Endothelial cell (in vitro differentiated cells): Measurements from ENCODE around the gene PSTPIP2. TPM values are rescaled to one million over a fixed set of nuclear protein-coding genes. Genes with fewer than 3 reads are reported as not detected.

ENCODE experiments used
- DNase-seq: peaks from one replicate; pipeline ENCODE4 v3.0.0; 2021; ENCODE audit warnings: low spot score
- H3K27ac Mint-ChIP-seq: one replicate; pipeline ENCODE4 v1.8.0; 2021; ENCODE audit warnings: mixed read lengths, inconsistent platforms; ENCODE audit not compliant: unreplicated experiment
- H3K27me3 Mint-ChIP-seq: one replicate; pipeline ENCODE4 v1.8.0; 2021; ENCODE audit warnings: mild to moderate bottlenecking, moderate library complexity, mixed read lengths, inconsistent platforms; ENCODE audit not compliant: unreplicated experiment
- H3K36me3 Mint-ChIP-seq: one replicate; pipeline ENCODE4 v1.8.0; 2021; ENCODE audit warnings: mild to moderate bottlenecking, low read depth, mixed read lengths, inconsistent platforms; ENCODE audit not compliant: unreplicated experiment
- H3K4me1 Mint-ChIP-seq: one replicate; pipeline ENCODE4 v1.8.0; 2021; ENCODE audit warnings: mild to moderate bottlenecking, mixed read lengths, inconsistent platforms; ENCODE audit not compliant: unreplicated experiment
- H3K4me3 Mint-ChIP-seq: one replicate; pipeline ENCODE4 v1.8.0; 2021; ENCODE audit warnings: mild to moderate bottlenecking, mixed read lengths, inconsistent platforms; ENCODE audit not compliant: unreplicated experiment
- H3K9me3 Mint-ChIP-seq: one replicate; pipeline ENCODE4 v1.8.0; 2021; ENCODE audit warnings: mixed read lengths, inconsistent platforms; ENCODE audit not compliant: unreplicated experiment
- total RNA-seq: library from RNA; stranded (reverse); fragmentation: NEBNext Ultra II Directional; extraction: Animal tissue kit (Norgen Biotek cat#: 25700); gene quantifications from one replicate; pipeline ENCODE4 v1.2.1, GENCODE V29; 2021; ENCODE audit not compliant: unreplicated experiment
- TF ChIP-seq, protein P1 (sequence below): fragments of 200-600 bp; sonication (generic); IDR thresholded peaks from one replicate; pipeline ENCODE4 v1.5.0; 2021; ENCODE audit warnings: antibody characterized with exemption; ENCODE audit not compliant: unreplicated experiment

PSTPIP2 gene
- total RNA-seq, 1 donor from 2014 or later = 7.8 TPM

DNA sequence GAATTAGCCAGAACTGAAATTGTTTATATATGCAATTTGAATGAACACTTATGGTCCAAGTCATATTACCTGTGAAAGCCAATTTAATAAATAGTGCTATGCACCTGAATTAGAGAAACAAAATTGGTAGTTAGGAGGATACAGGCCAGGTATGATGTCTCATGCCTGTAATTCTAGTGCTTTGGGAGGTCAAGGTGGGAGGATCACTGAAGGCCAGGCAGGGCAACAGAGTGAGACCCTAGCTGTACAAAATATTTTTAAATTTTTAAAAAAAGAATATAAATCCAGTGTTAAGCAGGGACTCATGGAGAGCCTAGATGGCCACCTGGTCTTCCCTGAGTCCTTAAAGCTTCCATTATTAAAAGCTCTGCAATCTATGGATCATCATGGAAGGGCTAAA lies 7.3 kb upstream of the PSTPIP2 start:
- H3K4me3 Mint-ChIP-seq = no peak overlapping the region
- no peak overlapping the region for H3K27ac Mint-ChIP-seq
- DNase-seq = no peak
- H3K9me3 Mint-ChIP-seq = no peaks in the 10 kb centered on the region
- TF ChIP-seq, protein P1, sequence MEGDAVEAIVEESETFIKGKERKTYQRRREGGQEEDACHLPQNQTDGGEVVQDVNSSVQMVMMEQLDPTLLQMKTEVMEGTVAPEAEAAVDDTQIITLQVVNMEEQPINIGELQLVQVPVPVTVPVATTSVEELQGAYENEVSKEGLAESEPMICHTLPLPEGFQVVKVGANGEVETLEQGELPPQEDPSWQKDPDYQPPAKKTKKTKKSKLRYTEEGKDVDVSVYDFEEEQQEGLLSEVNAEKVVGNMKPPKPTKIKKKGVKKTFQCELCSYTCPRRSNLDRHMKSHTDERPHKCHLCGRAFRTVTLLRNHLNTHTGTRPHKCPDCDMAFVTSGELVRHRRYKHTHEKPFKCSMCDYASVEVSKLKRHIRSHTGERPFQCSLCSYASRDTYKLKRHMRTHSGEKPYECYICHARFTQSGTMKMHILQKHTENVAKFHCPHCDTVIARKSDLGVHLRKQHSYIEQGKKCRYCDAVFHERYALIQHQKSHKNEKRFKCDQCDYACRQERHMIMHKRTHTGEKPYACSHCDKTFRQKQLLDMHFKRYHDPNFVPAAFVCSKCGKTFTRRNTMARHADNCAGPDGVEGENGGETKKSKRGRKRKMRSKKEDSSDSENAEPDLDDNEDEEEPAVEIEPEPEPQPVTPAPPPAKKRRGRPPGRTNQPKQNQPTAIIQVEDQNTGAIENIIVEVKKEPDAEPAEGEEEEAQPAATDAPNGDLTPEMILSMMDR = no peak
- no peaks in the 10 kb centered on the region for H3K4me1 Mint-ChIP-seq
- peaks cover 22% of the 10 kb centered on the region for H3K36me3 Mint-ChIP-seq
- H3K27me3 Mint-ChIP-seq = no peaks in the 10 kb centered on the region

DNA sequence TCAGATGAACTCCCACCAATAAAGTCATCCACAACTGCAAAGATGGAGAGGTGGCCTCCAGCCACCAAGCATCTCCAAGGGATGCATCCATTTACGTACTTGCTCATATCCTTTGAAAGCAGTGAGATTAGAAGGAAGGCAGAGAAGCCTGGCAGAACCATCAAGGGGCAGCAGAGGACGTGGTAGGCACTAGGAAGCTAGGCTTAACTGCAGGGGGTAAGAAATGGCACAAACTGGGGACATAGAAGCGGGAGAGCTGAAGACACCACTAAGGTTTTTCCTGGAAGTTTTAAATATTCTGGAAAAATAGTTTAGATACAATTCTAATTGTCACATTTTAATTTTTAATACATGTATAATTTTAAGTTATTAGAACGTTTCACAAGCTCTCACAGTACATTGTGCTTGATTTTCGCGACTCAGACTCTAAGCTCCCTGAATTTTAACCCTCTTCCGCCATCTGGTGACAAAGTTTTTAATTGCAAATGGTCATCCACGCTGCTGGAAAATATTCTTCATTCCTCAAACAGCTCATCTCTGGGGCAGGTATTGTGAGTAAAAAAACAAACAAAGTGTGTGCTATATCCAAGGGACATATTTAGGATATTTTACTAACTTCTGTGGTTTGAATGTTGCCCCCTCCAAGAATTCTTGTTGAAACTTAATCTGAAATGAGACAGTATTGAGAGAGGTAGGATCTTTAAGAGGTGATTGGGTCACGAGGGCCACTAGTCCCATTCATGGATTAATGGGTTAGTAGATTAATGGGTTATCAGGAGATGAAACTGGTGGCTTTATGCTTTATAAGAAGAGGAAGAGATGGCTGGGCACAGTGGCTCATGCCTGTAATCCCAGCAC lies 1.6 kb upstream of the PSTPIP2 start:
- Mint-ChIP-seq H3K27me3 (peaks cover 7% of the 10 kb centered on the region), H3K9me3 (no peaks in the 10 kb centered on the region), H3K27ac (no peak overlapping the region), H3K4me3 (no peak overlapping the region), H3K36me3 (no peaks in the 10 kb centered on the region), H3K4me1 (peaks cover 4% of the 10 kb centered on the region)
- DNase-seq = peak; percentile 68
- TF ChIP-seq, protein P1 = peak; percentile 82

DNA sequence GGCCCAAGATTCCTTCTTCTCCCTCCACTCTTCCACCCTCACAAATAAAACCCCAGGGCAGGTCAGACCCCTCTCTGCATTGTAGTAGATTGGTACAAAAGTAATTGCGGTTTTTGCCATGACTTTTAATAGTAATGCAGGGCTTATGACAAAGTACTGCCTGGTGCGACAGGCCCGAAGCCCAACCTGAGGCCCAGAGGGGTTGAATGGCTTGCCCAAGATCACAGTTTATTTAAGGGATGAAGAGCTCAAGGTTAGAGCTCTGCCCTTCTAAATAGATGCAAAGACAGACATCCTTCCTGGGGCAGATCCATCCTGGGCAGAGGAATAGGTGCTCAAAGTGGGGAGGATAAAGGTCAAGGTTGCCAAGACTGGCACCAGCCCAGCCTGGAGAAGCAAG lies 899 bp upstream of the PSTPIP2 start:
- no peaks in the 10 kb centered on the region for H3K9me3 Mint-ChIP-seq
- peaks cover 7% of the 10 kb centered on the region for H3K27me3 Mint-ChIP-seq
- TF ChIP-seq, protein P1 = no peak
- H3K27ac Mint-ChIP-seq = no peak overlapping the region
- no peak for DNase-seq
- peaks cover 4% of the 10 kb centered on the region for H3K4me1 Mint-ChIP-seq
- H3K36me3 Mint-ChIP-seq = no peaks in the 10 kb centered on the region
- no peak overlapping the region for H3K4me3 Mint-ChIP-seq

GRCh38 chr18:46072376-46072867 lies 362 bp upstream of the PSTPIP2 start:
- Mint-ChIP-seq H3K36me3 (no peaks in the 10 kb centered on the region), H3K27ac (no peak overlapping the region), H3K27me3 (peaks cover 7% of the 10 kb centered on the region), H3K4me3 (peak overlapping the region; percentile 62), H3K9me3 (no peaks in the 10 kb centered on the region), H3K4me1 (peaks cover 4% of the 10 kb centered on the region)
- no peak for DNase-seq
- TF ChIP-seq, protein P1 = no peak
